Measurements from ENCODE around the gene GAS2. TPM values are rescaled to one million over a fixed set of nuclear protein-coding genes. Genes with fewer than 3 reads are reported as not detected.

Gene GAS2
- total RNA-seq, 1 donor from 2014 or later, result 10.3 TPM

GRCh38 chr11:22761066-22761465 lies 94.7 kb downstream of the GAS2 start:
- no peak for DNase-seq (ENCODE audit: low read depth)
- H3K4me3 ChIP-seq (ENCODE audit: low read depth, low read length), result no peak overlapping the region
- TF ChIP-seq, protein P1, sequence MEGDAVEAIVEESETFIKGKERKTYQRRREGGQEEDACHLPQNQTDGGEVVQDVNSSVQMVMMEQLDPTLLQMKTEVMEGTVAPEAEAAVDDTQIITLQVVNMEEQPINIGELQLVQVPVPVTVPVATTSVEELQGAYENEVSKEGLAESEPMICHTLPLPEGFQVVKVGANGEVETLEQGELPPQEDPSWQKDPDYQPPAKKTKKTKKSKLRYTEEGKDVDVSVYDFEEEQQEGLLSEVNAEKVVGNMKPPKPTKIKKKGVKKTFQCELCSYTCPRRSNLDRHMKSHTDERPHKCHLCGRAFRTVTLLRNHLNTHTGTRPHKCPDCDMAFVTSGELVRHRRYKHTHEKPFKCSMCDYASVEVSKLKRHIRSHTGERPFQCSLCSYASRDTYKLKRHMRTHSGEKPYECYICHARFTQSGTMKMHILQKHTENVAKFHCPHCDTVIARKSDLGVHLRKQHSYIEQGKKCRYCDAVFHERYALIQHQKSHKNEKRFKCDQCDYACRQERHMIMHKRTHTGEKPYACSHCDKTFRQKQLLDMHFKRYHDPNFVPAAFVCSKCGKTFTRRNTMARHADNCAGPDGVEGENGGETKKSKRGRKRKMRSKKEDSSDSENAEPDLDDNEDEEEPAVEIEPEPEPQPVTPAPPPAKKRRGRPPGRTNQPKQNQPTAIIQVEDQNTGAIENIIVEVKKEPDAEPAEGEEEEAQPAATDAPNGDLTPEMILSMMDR (conservative IDR thresholded peaks at IDR 0.05; ENCODE audit: low read depth, low read length), result no peak

DNA sequence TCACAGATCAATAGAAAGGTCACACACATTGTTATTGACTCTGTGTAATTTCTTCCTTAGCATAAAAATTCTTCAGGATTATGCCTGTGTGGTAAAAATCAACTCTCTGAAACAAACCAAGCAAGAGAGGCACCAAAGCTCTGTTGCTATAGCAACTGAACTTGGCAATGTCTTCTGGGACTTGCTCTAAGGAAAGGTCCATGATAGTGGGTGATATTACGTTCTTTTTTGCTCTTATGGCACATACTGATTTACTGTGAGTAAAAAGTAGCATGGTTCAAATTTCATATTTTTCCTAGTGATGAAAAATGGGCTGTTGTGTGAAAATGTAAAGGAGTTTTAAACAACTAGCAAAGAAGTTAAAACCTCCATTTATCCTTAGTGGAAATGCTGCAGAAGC lies 96.8 kb downstream of the GAS2 start:
- no peak for DNase-seq (ENCODE audit: low read depth)
- no peak overlapping the region for H3K4me3 ChIP-seq (ENCODE audit: low read depth, low read length)
- TF ChIP-seq, protein P1 (conservative IDR thresholded peaks at IDR 0.05; ENCODE audit: low read depth, low read length), result no peak

DNA sequence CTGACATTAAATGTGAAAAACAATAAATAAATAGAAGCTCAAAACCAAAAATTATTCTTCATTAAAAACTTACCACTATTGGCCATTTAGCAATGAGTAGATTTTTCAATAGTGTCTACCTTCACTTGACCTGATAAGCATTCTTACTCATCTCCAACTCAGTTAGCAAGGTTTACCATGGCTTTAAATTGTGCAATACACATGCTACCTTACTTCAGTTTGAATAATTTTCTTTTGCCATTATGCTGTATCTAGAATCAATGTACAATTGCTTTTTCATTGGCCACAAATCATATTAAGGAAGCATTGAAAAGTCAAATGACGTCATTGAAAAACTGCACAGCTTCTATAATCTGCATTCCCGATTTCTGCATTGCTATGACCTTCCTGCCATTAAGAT lies 98.3 kb downstream of the GAS2 start:
- no peak for DNase-seq (ENCODE audit: low read depth)
- no peak overlapping the region for H3K4me3 ChIP-seq (ENCODE audit: low read depth, low read length)
- TF ChIP-seq, protein P1 (conservative IDR thresholded peaks at IDR 0.05; ENCODE audit: low read depth, low read length), result no peak

DNA sequence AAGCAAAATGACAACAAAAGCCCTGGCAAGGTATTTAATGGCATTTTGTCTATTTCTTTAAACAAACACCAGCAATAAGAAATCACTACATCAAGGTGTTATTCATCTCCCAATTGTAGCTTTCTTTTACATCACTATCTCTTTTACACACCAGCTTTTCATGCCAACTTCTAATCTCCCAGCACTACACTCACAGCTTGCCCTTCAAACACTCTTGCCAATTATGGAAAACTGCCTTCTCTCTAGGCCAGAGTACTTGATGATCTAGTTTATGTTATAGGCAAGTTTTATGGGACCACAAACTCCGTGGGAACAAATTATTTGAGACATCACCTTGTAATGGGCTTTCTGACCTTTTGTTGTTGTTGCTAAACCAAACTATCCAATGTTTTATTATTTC lies 101.9 kb downstream of the GAS2 start:
- TF ChIP-seq, protein P1 (conservative IDR thresholded peaks at IDR 0.05; ENCODE audit: low read depth, low read length), result no peak
- DNase-seq (ENCODE audit: low read depth), result no peak
- no peak overlapping the region for H3K4me3 ChIP-seq (ENCODE audit: low read depth, low read length)

- TF ChIP-seq, protein P1 (conservative IDR thresholded peaks at IDR 0.05; ENCODE audit: low read depth, low read length), result no peak
- DNase-seq (ENCODE audit: low read depth), result no peak
- no peak overlapping the region for H3K4me3 ChIP-seq (ENCODE audit: low read depth, low read length)
Measured at GRCh38 chr11:22769081-22769480, 102.7 kb downstream of the GAS2 start.

DNA sequence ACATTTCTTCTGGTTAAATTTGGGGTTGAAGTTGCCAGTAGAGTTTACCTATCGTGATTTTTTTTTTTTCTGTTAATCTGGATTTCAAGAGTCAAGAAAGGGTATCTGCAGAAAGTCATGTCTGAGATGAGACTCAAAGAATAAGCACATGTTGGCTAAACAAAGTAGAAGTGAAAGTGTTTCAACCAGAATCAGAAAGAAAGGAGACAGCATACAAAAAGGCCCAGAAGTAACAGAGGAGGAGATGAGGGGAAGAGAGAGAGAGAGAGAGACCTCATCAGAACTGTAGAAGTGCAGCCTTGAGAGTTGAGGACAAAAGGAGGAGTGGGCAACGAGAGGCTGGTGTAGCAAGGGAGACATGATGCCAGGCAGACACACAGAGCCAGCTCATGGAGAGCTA lies 108.3 kb downstream of the GAS2 start:
- TF ChIP-seq, protein P1 (conservative IDR thresholded peaks at IDR 0.05; ENCODE audit: low read depth, low read length), result no peak
- no peak overlapping the region for H3K4me3 ChIP-seq (ENCODE audit: low read depth, low read length)

DNA sequence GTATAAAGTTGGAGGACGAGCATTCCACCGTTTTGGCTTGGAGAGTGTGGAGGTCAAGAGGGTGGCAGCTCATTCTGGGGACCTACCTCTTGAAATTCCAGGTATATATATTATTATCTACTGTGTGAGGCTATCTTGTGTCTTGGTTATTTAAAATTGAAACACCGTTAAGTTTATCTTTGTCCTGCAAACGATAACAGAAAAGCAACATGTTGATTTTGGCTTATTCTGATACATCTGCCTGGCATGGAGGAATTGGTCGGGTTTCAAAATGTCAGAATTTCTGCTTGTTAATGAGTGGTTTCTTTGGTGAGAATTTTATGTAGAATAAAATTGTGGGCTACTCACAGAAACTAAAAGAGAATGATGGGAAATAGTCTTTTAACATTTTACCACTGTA lies 108.8 kb downstream of the GAS2 start:
- TF ChIP-seq, protein P1 (conservative IDR thresholded peaks at IDR 0.05; ENCODE audit: low read depth, low read length), result no peak
- H3K4me3 ChIP-seq (ENCODE audit: low read depth, low read length), result no peak overlapping the region
- no peak for DNase-seq (ENCODE audit: low read depth)

More for the DNA sequence above, 108.3 kb downstream of the GAS2 start:
- no peak for DNase-seq (ENCODE audit: low read depth)
